ENCODE results near the gene ADAMTS14. TPM values are rescaled to one million over a fixed set of nuclear protein-coding genes. Genes with fewer than 3 reads are reported as not detected.

The ADAMTS14 gene
- total RNA-seq, 2 experiments from 2014 or later = not detected

DNA sequence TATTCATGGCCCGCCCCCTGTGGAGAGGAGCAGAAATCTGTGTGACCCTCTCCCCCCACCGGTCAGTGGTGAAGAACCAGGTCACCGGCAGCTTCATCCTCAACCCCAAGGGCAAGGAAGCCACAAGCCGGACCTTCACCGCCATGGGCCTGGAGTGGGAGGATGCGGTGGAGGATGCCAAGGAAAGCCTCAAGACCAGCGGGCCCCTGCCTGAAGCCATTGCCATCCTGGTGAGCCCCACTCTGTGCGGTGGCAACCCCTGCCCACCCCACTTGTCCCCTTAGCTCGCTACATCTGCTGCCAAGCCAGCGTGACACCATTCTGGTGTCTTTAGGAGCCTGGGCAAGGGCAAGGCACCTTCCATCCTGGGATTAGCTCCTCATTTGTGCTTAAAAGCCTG lies 77.5 kb downstream of the ADAMTS14 start:
- Mint-ChIP-seq H3K4me3 (no peak overlapping the region), H3K9me3 (no peaks in the 10 kb centered on the region), H3K4me1 (ENCODE audit: low read depth) (no peaks in the 10 kb centered on the region), H3K27ac (no peak overlapping the region), H3K27me3 (no peaks in the 10 kb centered on the region), H3K36me3 (ENCODE audit: low read depth) (no peaks in the 10 kb centered on the region)
- TF ChIP-seq, protein P1, sequence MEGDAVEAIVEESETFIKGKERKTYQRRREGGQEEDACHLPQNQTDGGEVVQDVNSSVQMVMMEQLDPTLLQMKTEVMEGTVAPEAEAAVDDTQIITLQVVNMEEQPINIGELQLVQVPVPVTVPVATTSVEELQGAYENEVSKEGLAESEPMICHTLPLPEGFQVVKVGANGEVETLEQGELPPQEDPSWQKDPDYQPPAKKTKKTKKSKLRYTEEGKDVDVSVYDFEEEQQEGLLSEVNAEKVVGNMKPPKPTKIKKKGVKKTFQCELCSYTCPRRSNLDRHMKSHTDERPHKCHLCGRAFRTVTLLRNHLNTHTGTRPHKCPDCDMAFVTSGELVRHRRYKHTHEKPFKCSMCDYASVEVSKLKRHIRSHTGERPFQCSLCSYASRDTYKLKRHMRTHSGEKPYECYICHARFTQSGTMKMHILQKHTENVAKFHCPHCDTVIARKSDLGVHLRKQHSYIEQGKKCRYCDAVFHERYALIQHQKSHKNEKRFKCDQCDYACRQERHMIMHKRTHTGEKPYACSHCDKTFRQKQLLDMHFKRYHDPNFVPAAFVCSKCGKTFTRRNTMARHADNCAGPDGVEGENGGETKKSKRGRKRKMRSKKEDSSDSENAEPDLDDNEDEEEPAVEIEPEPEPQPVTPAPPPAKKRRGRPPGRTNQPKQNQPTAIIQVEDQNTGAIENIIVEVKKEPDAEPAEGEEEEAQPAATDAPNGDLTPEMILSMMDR (IDR thresholded peaks at IDR 0.05) = no peak
- Histone ChIP-seq H3K4me3 (ENCODE audit: low read length) (no peak overlapping the region), H3K9me3 (ENCODE audit: control insufficient read depth in 1 of 2, insufficient read depth in 1 of 2, low read length in 2 of 2) (no peaks in the 10 kb centered on the region), H3K27ac (ENCODE audit: low read depth in 1 of 2, low read length in 2 of 2) (no peak overlapping the region), H3K27me3 (ENCODE audit: control insufficient read depth in 1 of 2, insufficient read depth in 2 of 2, low read length in 2 of 2) (no peaks in the 10 kb centered on the region), H3K36me3 (ENCODE audit: insufficient read depth, low read length) (no peaks in the 10 kb centered on the region), H3K4me1 (ENCODE audit: insufficient read depth, low read length) (no peaks in the 10 kb centered on the region)
- POLR2A ChIA-PET = no interaction called here
- intact Hi-C loops (cut with DNase I, micrococcal nuclease) = no loop called here
- CTCF ChIA-PET = no interaction called here
- DNase-seq (no peak), ATAC-seq (ENCODE audit: poor library complexity) (no peak)

DNA sequence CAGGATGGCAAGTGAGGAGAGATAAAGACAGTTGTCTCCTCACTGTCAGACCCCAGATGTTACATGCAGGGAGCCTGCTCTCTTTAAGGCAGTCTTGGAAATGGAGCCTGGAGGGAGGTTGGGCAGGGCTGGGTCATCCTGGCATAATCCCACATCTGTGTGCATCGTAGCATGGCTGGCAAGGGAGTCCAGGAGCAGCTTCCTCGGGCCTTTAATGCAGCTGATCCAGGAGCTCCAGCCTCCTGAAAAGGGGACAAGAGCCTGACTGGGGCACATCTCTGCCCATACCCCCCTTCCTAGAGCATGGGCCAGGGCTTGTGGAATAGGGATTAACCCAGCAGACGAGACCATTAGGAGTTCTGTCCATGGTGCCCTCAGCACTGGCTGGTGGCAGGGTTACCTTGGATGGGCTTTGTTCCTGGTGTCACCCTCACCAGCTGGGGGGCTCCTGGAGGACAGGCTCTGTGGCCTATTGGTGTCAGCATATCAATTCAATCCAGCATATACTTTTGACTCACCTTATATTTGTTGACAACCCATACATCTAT lies 77.9 kb downstream of the ADAMTS14 start:
- Histone ChIP-seq H3K27ac (ENCODE audit: low read depth in 1 of 2, low read length in 2 of 2) (no peak overlapping the region), H3K9me3 (ENCODE audit: control insufficient read depth in 1 of 2, insufficient read depth in 1 of 2, low read length in 2 of 2) (no peaks in the 10 kb centered on the region), H3K36me3 (ENCODE audit: insufficient read depth, low read length) (no peaks in the 10 kb centered on the region), H3K27me3 (ENCODE audit: control insufficient read depth in 1 of 2, insufficient read depth in 2 of 2, low read length in 2 of 2) (no peaks in the 10 kb centered on the region), H3K4me1 (ENCODE audit: insufficient read depth, low read length) (no peaks in the 10 kb centered on the region), H3K4me3 (ENCODE audit: low read length) (no peak overlapping the region)
- Mint-ChIP-seq H3K27me3 (no peaks in the 10 kb centered on the region), H3K4me3 (no peak overlapping the region), H3K9me3 (no peaks in the 10 kb centered on the region), H3K27ac (no peak overlapping the region), H3K4me1 (ENCODE audit: low read depth) (no peaks in the 10 kb centered on the region), H3K36me3 (ENCODE audit: low read depth) (no peaks in the 10 kb centered on the region)
- TF ChIP-seq, protein P1 (IDR thresholded peaks at IDR 0.05) = no peak
- intact Hi-C loops (cut with DNase I, micrococcal nuclease) = no loop called here
- ATAC-seq (ENCODE audit: poor library complexity) (no peak), DNase-seq (no peak)
- ChIA-PET POLR2A (no interaction called here), CTCF (no interaction called here)

DNA sequence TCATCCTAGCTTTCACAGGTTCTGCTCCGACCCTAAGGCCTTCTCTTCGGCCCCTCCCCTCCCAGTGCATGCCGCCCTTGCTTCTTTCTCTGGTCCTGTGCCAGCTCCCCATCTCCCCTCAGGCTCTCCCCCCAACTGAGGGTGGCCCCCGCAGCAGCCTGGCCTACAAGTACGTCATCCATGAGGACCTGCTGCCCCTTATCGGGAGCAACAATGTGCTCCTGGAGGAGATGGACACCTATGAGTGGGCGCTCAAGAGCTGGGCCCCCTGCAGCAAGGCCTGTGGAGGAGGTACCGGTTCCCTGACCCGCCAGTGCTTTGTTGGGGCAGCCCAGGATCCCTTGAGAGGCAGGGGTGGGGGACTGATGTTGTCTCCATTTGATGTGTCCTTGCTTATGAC lies 79.0 kb downstream of the ADAMTS14 start:
- Mint-ChIP-seq H3K27me3 (no peaks in the 10 kb centered on the region), H3K4me1 (ENCODE audit: low read depth) (no peaks in the 10 kb centered on the region), H3K36me3 (ENCODE audit: low read depth) (no peaks in the 10 kb centered on the region), H3K27ac (no peak overlapping the region), H3K4me3 (no peak overlapping the region), H3K9me3 (no peaks in the 10 kb centered on the region)
- no peak overlapping the region for H3K27ac ChIP-seq (ENCODE audit: low read depth in 1 of 2, low read length in 2 of 2)
- POLR2A ChIA-PET = no interaction called here
- DNase-seq = no peak
- H3K9me3 ChIP-seq (ENCODE audit: control insufficient read depth in 1 of 2, insufficient read depth in 1 of 2, low read length in 2 of 2) = no peaks in the 10 kb centered on the region
- no peak for ATAC-seq (ENCODE audit: poor library complexity)
- intact Hi-C loops (cut with DNase I, micrococcal nuclease) = no loop called here
- no peaks in the 10 kb centered on the region for H3K4me1 ChIP-seq (ENCODE audit: insufficient read depth, low read length)
- H3K36me3 ChIP-seq (ENCODE audit: insufficient read depth, low read length) = no peaks in the 10 kb centered on the region
- H3K4me3 ChIP-seq (ENCODE audit: low read length) = no peak overlapping the region
- CTCF ChIA-PET = no interaction called here
- H3K27me3 ChIP-seq (ENCODE audit: control insufficient read depth in 1 of 2, insufficient read depth in 2 of 2, low read length in 2 of 2) = no peaks in the 10 kb centered on the region
- TF ChIP-seq, protein P1 (IDR thresholded peaks at IDR 0.05) = no peak
